Measurements from ENCODE around the gene FMNL1. TPM values are rescaled to one million over a fixed set of nuclear protein-coding genes. Genes with fewer than 3 reads are reported as not detected.

Gene FMNL1
- polyA plus RNA-seq, 3 donors: 23.8 to 826 (median 24.8) TPM

- no peak for TF ChIP-seq CTCF (IDR thresholded peaks at IDR 0.05)
- Histone ChIP-seq H3K9ac (ENCODE audit: insufficient read depth, low read length, poor library complexity, severe bottlenecking) (no peak overlapping the region), H3K27ac (ENCODE audit: low read depth in 1 of 2, low read length in 2 of 2) (no peak overlapping the region), H3K4me2 (replicated peaks; ENCODE audit: extremely low read depth, low read length, poor library complexity, severe bottlenecking) (no peak overlapping the region), H3K4me1 (ENCODE audit: control insufficient read depth in 1 of 2, insufficient read depth in 2 of 2, low read length in 2 of 2) (peaks cover 3 to 5% of the 10 kb centered on the region in 2 donors), H3K9me3 (replicated peaks in 1 of 2; ENCODE audit: control insufficient read depth in 1 of 2, insufficient read depth in 1 of 2, low read length in 2 of 2) (no peaks in the 10 kb centered on the region), H3K79me2 (ENCODE audit: insufficient read depth, low read length) (no peaks in the 10 kb centered on the region), H4K20me1 (ENCODE audit: insufficient read depth, low read length) (peaks cover 51% of the 10 kb centered on the region), H2AFZ (ENCODE audit: insufficient read depth, low read depth, low read length, poor library complexity, severe bottlenecking) (no peak overlapping the region), H3K36me3 (replicated peaks in 1 of 2; ENCODE audit: control insufficient read depth in 1 of 2, insufficient read depth in 2 of 2, low read length in 2 of 2) (peaks cover 37 to 75% of the 10 kb centered on the region in 2 donors), H3K4me3 (replicated peaks in 1 of 3; ENCODE audit: low read depth in 2 of 3, low read length in 3 of 3) (no peak overlapping the region), H3K27me3 (ENCODE audit: control insufficient read depth in 2 of 2, insufficient read depth in 2 of 2, low read length in 2 of 2) (no peaks in the 10 kb centered on the region)
- peak overlapping the region in 1 of 7 donors; percentile 23 for H3K27ac Mint-ChIP-seq
- H3K27me3 Mint-ChIP-seq (ENCODE audit: low read depth in 3 of 3): peaks cover 0 to 2% (median 0%) of the 10 kb centered on the region in 3 donors
- WGBS (ENCODE audit: insufficient coverage): 93% methylated on average over 3 of the region's 7 CpGs
- no peak overlapping the region for H3K4me3 Mint-ChIP-seq
- intact Hi-C loops (cut with micrococcal nuclease): loop anchor here (1.0 to 5.0 kb wide), 2 partner anchors 34 to 107 kb away; no protein-coding TSS in a partner anchor
- peaks cover 49 to 77% of the 10 kb centered on the region in 2 donors for H3K36me3 Mint-ChIP-seq
- no peaks in the 10 kb centered on the region for H3K9me3 Mint-ChIP-seq
- DNase-seq: no peak
- peaks cover 9% of the 10 kb centered on the region for H3K4me1 Mint-ChIP-seq
These were observed 56.3 kb downstream of the FMNL1 start for GRCh38 chr17:45277992-45278391.

GRCh38 chr17:45279898-45280297 lies 58.2 kb downstream of the FMNL1 start:
- peaks cover 53 to 77% of the 10 kb centered on the region in 2 donors for H3K36me3 Mint-ChIP-seq
- no peak overlapping the region for H3K27ac Mint-ChIP-seq
- Histone ChIP-seq H3K27me3 (ENCODE audit: control insufficient read depth in 2 of 2, insufficient read depth in 2 of 2, low read length in 2 of 2) (no peaks in the 10 kb centered on the region), H3K4me3 (replicated peaks in 1 of 3; ENCODE audit: low read depth in 2 of 3, low read length in 3 of 3) (no peak overlapping the region), H3K79me2 (ENCODE audit: insufficient read depth, low read length) (no peaks in the 10 kb centered on the region), H3K9ac (ENCODE audit: insufficient read depth, low read length, poor library complexity, severe bottlenecking) (no peak overlapping the region), H2AFZ (ENCODE audit: insufficient read depth, low read depth, low read length, poor library complexity, severe bottlenecking) (no peak overlapping the region), H4K20me1 (ENCODE audit: insufficient read depth, low read length) (peaks cover 50% of the 10 kb centered on the region), H3K9me3 (replicated peaks in 1 of 2; ENCODE audit: control insufficient read depth in 1 of 2, insufficient read depth in 1 of 2, low read length in 2 of 2) (no peaks in the 10 kb centered on the region), H3K36me3 (replicated peaks in 1 of 2; ENCODE audit: control insufficient read depth in 1 of 2, insufficient read depth in 2 of 2, low read length in 2 of 2) (peaks cover 40 to 76% of the 10 kb centered on the region in 2 donors), H3K4me1 (ENCODE audit: control insufficient read depth in 1 of 2, insufficient read depth in 2 of 2, low read length in 2 of 2) (peaks cover 3 to 5% of the 10 kb centered on the region in 2 donors), H3K4me2 (replicated peaks; ENCODE audit: extremely low read depth, low read length, poor library complexity, severe bottlenecking) (no peak overlapping the region), H3K27ac (ENCODE audit: low read depth in 1 of 2, low read length in 2 of 2) (no peak overlapping the region)
- DNase-seq: no peak
- H3K4me1 Mint-ChIP-seq: peaks cover 15% of the 10 kb centered on the region
- WGBS (ENCODE audit: insufficient coverage): 83% methylated on average over 1 of the region's 3 CpGs
- intact Hi-C loops (cut with micrococcal nuclease): loop anchor here in 1 of 2 donors (5.0 kb wide), 1 partner anchor 32 kb away; no protein-coding TSS in a partner anchor
- H3K4me3 Mint-ChIP-seq: no peak overlapping the region
- no peaks in the 10 kb centered on the region for H3K9me3 Mint-ChIP-seq
- peaks cover 0 to 2% (median 0%) of the 10 kb centered on the region in 3 donors for H3K27me3 Mint-ChIP-seq (ENCODE audit: low read depth in 3 of 3)
- TF ChIP-seq CTCF (IDR thresholded peaks at IDR 0.05): no peak

Measured in CD14-positive monocyte (primary cell).